ENCODE data around the gene REX1BD.
A peak's percentile ranks its signal among the peaks of the same experiment; 100 is the strongest.

Gene REX1BD

GRCh38 chr19:18616023-18616422 is 27.4 kb downstream of the REX1BD start:
- DNase-seq (ENCODE audit: low read depth), result no peak

- DNase-seq (ENCODE audit: low read depth), result no peak
These were observed 29.0 kb downstream of the REX1BD start for GRCh38 chr19:18617562-18617961.

- DNase-seq (ENCODE audit: low read depth), result no peak
These were observed 29.6 kb downstream of the REX1BD start for GRCh38 chr19:18618236-18618635.

- no peak for DNase-seq (ENCODE audit: low read depth)
These were observed 31.7 kb downstream of the REX1BD start for GRCh38 chr19:18620311-18620710.

- no peak for DNase-seq (ENCODE audit: low read depth)
These were observed 32.3 kb downstream of the REX1BD start for GRCh38 chr19:18620902-18621301.

- DNase-seq (ENCODE audit: low read depth), result peak; percentile 21
These were observed 38.3 kb downstream of the REX1BD start for GRCh38 chr19:18626906-18627305.

GRCh38 chr19:18629166-18630088 is 40.8 kb downstream of the REX1BD start:
- DNase-seq (ENCODE audit: low read depth), result peak; percentile 84

GRCh38 chr19:18633321-18633720 is 44.7 kb downstream of the REX1BD start:
- DNase-seq (ENCODE audit: low read depth), result no peak

GRCh38 chr19:18634612-18635297 is 46.2 kb downstream of the REX1BD start:
- DNase-seq (ENCODE audit: low read depth), result peak; percentile 67

- DNase-seq (ENCODE audit: low read depth), result no peak
These were observed 47.2 kb downstream of the REX1BD start for GRCh38 chr19:18635831-18636182.

- DNase-seq (ENCODE audit: low read depth), result peak; percentile 94
These were observed 47.8 kb downstream of the REX1BD start for GRCh38 chr19:18636183-18636968.

- DNase-seq (ENCODE audit: low read depth), result no peak
These were observed 48.5 kb downstream of the REX1BD start, which contains the start of gene KLHL26 for GRCh38 chr19:18636969-18637629. Gene KLHL26 (plus strand): TSS chr19:18637028. CDS start chr19:18637055, 27 bp downstream.

- DNase-seq (ENCODE audit: low read depth), result no peak
These were observed 49.4 kb downstream of the REX1BD start for GRCh38 chr19:18637673-18638630.

- peak; percentile 21 for DNase-seq (ENCODE audit: low read depth)
These were observed 51.2 kb downstream of the REX1BD start for GRCh38 chr19:18639706-18640243.
